Peyer's patch (tissue), 4 donors: Measurements from ENCODE around the gene MTFR1L. TPM values are rescaled to one million over a fixed set of nuclear protein-coding genes. Genes with fewer than 3 reads are reported as not detected.

ENCODE experiments used
- DNase-seq, 3 donors: peaks; one replicate each; pipeline ENCODE4 v3.0.0-alpha.2; 2017 to 2019
- H3K27ac ChIP-seq, 4 donors: fragments of 200-600 bp; sonication (generic); one replicate each; pipeline ENCODE4 v1.5.1; 2016 to 2019
- H3K27me3 ChIP-seq, 2 donors: fragments of 200-600 bp; sonication (generic); one replicate each; pipeline ENCODE4 v1.5.1; 2019
- H3K36me3 ChIP-seq, 3 donors: fragments of 200-600 bp; sonication (generic); one replicate each; pipeline ENCODE4 v1.5.1; 2016 to 2019
- H3K4me1 ChIP-seq, 4 donors: fragments of 200-600 bp; sonication (generic); one replicate each; pipeline ENCODE4 v1.5.1; 2016 to 2019
- H3K4me3 ChIP-seq, 4 donors: fragments of 200-600 bp; sonication (generic); 1 replicate in 3 of 4; 2 replicates in 1 of 4; pipeline ENCODE4 v1.5.1; 2016 to 2019; ENCODE audit warnings: mild to moderate bottlenecking in 1 of 4
- H3K9me3 ChIP-seq, 4 donors: fragments of 200-600 bp; sonication (generic); one replicate each; pipeline ENCODE4 v1.5.1; 2016 to 2019; ENCODE audit warnings: mild to moderate bottlenecking in 1 of 4
- POLR2A ChIP-seq, 2 donors: fragments of 450-650 bp; IDR thresholded peaks; one replicate each; pipeline ENCODE4 v1.5.1; 2017; ENCODE audit warnings: antibody characterized with exemption in 2 of 2, mild to moderate bottlenecking in 2 of 2, moderate library complexity in 2 of 2
- total RNA-seq, 4 donors: library from RNA; depleted of rRNA; stranded (reverse); fragments of >200 nt; gene quantifications; one replicate each; pipeline ENCODE4 v1.1.0, GENCODE V29; 2016
- TF ChIP-seq, protein P1 (sequence below), 6 experiments: fragments of 450-650 bp in 4 of 6; fragments of 200-600 bp in 2 of 6; sonication (generic) in 1 of 6; IDR thresholded peaks; one replicate each; pipeline ENCODE4 v1.5.1; 2017 to 2019; ENCODE audit warnings: antibody characterized with exemption in 6 of 6, mild to moderate bottlenecking in 3 of 6, moderate library complexity in 1 of 6

The MTFR1L gene
- total RNA-seq, 4 donors from 2014 or later = 122 to 173 (median 131) TPM

- Histone ChIP-seq H3K4me3 (peak overlapping the region; percentile 67 to 88 (median 82)), H3K27me3 (no peaks in the 10 kb centered on the region), H3K4me1 (peaks cover 11 to 57% (median 19%) of the 10 kb centered on the region in 4 donors), H3K9me3 (no peaks in the 10 kb centered on the region), H3K36me3 (no peaks in the 10 kb centered on the region), H3K27ac (peak overlapping the region; percentile 57 to 86 (median 78))
- DNase-seq = no peak
- TF ChIP-seq POLR2A (IDR thresholded peaks at IDR 0.05) = no peak
- TF ChIP-seq, protein P1, sequence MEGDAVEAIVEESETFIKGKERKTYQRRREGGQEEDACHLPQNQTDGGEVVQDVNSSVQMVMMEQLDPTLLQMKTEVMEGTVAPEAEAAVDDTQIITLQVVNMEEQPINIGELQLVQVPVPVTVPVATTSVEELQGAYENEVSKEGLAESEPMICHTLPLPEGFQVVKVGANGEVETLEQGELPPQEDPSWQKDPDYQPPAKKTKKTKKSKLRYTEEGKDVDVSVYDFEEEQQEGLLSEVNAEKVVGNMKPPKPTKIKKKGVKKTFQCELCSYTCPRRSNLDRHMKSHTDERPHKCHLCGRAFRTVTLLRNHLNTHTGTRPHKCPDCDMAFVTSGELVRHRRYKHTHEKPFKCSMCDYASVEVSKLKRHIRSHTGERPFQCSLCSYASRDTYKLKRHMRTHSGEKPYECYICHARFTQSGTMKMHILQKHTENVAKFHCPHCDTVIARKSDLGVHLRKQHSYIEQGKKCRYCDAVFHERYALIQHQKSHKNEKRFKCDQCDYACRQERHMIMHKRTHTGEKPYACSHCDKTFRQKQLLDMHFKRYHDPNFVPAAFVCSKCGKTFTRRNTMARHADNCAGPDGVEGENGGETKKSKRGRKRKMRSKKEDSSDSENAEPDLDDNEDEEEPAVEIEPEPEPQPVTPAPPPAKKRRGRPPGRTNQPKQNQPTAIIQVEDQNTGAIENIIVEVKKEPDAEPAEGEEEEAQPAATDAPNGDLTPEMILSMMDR (IDR thresholded peaks at IDR 0.05) = no peak
Observed at GRCh38 chr1:25874635-25875153, 54.9 kb downstream of the MTFR1L start.

GRCh38 chr1:25875154-25875855 is 55.6 kb downstream of the MTFR1L start, which contains the start of gene PAQR7:
TSS of gene PAQR7 (minus strand) at chr1:25875708. CDS start at chr1:25863839, 11,869 bp downstream.
- H3K9me3 ChIP-seq = no peaks in the 10 kb centered on the region
- TF ChIP-seq, protein P1 (IDR thresholded peaks at IDR 0.05) = no peak
- peak; percentile 29 to 42 for TF ChIP-seq POLR2A (IDR thresholded peaks at IDR 0.05)
- H3K36me3 ChIP-seq = no peaks in the 10 kb centered on the region
- H3K27ac ChIP-seq = peak within 1 kb of the TSS; percentile 57 to 86 (median 78)
- no peaks in the 10 kb centered on the region for H3K27me3 ChIP-seq
- H3K4me1 ChIP-seq = peaks cover 11 to 52% (median 19%) of the 10 kb centered on the region in 4 donors
- DNase-seq = peak; percentile 74 to 88 (median 86)
- H3K4me3 ChIP-seq = peak within 1 kb of the TSS; percentile 67 to 88 (median 82)

DNA sequence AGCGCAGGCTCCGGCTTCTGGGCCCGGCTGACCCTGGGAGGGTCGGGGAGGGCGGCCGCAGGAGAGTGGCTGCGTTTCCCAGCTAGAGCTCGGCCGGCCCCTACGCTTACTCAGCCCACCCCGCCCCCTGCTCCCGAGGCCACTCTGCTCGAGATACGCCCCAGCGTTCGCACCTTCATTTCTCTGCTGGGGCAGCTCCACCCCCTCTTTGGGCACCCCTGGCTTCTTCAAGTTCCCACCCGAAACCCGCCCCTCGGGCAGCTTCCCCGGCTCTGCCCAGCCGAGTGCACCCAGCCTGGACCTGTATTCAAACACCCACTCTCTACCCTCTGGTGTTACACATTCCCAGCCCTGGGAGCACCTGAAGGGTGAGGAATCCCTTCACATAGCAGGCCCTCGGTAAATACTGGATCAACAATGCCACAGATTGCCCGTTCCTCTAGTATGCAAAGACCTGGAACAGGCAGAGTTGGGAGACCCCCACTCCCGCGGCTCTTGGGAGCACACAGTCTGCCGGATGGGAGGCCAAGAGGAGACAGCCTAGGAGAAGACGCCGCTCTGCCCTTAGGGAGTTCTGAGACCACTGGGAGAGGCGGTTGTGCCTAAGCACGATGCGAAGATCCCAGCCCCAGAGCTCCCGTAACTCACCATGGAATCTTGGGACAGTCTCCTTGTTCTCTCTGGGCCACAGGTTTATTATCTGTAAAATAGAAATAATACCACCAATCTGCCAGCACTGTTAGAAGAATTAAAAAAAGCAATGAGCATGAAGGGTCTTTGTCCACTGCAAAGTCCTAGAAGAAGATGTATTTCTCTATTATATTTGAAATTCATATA is 56.3 kb downstream of the MTFR1L start:
- peaks cover 6 to 46% (median 18%) of the 10 kb centered on the region in 4 donors for H3K4me1 ChIP-seq
- TF ChIP-seq POLR2A (IDR thresholded peaks at IDR 0.05) = no peak
- TF ChIP-seq, protein P1 (IDR thresholded peaks at IDR 0.05) = no peak
- no peak for DNase-seq
- peak overlapping the region; percentile 67 to 88 (median 82) for H3K4me3 ChIP-seq
- H3K27me3 ChIP-seq = no peaks in the 10 kb centered on the region
- H3K27ac ChIP-seq = peak overlapping the region; percentile 57 to 86 (median 78)
- no peaks in the 10 kb centered on the region for H3K36me3 ChIP-seq
- H3K9me3 ChIP-seq = no peaks in the 10 kb centered on the region

DNA sequence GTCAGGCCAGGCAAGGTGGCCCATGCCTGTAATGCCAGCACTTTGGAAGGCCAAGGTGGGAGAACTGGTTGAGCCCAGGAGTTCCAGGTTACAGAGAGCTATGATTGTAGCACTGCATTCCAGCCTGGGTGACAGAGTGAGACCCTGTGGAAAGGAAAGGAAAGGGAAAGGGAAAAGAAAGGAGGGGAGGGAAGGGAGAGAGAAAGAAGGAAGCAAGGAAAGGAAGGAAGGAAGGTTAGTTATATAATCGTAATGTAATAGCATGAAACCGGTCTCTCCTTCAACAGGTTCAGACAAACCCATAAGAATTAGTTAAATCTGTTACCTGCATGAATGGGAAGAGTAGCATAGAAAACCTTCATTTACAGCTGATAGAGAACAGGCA is 56.9 kb downstream of the MTFR1L start:
- no peak overlapping the region for H3K27ac ChIP-seq
- no peaks in the 10 kb centered on the region for H3K27me3 ChIP-seq
- no peak for TF ChIP-seq POLR2A (IDR thresholded peaks at IDR 0.05)
- TF ChIP-seq, protein P1 (IDR thresholded peaks at IDR 0.05) = no peak
- no peaks in the 10 kb centered on the region for H3K36me3 ChIP-seq
- H3K9me3 ChIP-seq = no peaks in the 10 kb centered on the region
- no peak overlapping the region for H3K4me3 ChIP-seq
- no peak for DNase-seq
- H3K4me1 ChIP-seq = peaks cover 2 to 40% (median 18%) of the 10 kb centered on the region in 4 donors

DNA sequence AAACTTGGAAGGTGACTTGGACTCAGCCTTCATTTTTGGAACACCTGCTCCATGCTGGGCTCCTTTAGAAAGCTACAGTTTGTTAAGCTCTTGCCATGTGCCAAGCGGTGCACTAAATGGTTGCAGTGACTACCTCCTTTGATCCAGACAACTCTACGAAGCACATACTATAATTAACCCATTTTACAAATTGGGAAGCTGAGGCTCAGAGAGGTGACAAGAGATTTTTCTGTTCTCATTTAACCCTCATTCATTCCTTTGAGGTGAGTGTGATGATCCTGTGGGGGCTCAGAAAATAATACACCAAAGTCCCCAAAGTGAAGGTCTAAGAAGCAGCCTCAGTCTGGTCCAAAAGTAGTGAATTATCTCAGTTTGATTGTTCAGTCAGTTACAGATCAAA is 57.4 kb downstream of the MTFR1L start:
- TF ChIP-seq, protein P1 (IDR thresholded peaks at IDR 0.05) = no peak
- no peak for TF ChIP-seq POLR2A (IDR thresholded peaks at IDR 0.05)
- peaks cover 0 to 35% (median 16%) of the 10 kb centered on the region in 4 donors for H3K4me1 ChIP-seq
- DNase-seq = no peak

More for the DNA sequence above, 57.4 kb downstream of the MTFR1L start:
- Histone ChIP-seq H3K27me3 (no peaks in the 10 kb centered on the region), H3K36me3 (no peaks in the 10 kb centered on the region), H3K27ac (no peak overlapping the region), H3K4me3 (no peak overlapping the region), H3K9me3 (no peaks in the 10 kb centered on the region)
